Fibroblast of pulmonary artery (primary cell): ENCODE measurements around the gene SALL4.

Source experiments
- DNase-seq: peaks from one replicate; pipeline ENCODE4 v3.0.0-alpha.2; 2010; ENCODE audit warnings: low read depth
- H3K4me3 ChIP-seq: replicated peaks from 2 replicates; pipeline ENCODE4 v1.5.1; 2011; ENCODE audit warnings: low read depth, mild to moderate bottlenecking, control low read depth, low read length, moderate library complexity
- CTCF ChIP-seq: IDR thresholded peaks from 2 replicates; pipeline ENCODE4 v1.5.1; 2011; ENCODE audit warnings: mild to moderate bottlenecking, control low read depth, low read length, inconsistent platforms; ENCODE audit errors: missing control alignments

Gene SALL4

GRCh38 chr20:51812861-51813260 is 10.5 kb upstream of the SALL4 start:
- no peak for TF ChIP-seq CTCF
- no peak overlapping the region for H3K4me3 ChIP-seq
- no peak for DNase-seq

- H3K4me3 ChIP-seq = no peak overlapping the region
- no peak for DNase-seq
- no peak for TF ChIP-seq CTCF
These were observed 9.3 kb upstream of the SALL4 start for GRCh38 chr20:51811514-51812128.

GRCh38 chr20:51811042-51811355 is 8.7 kb upstream of the SALL4 start:
- peak; percentile 37 for DNase-seq
- H3K4me3 ChIP-seq = no peak overlapping the region
- TF ChIP-seq CTCF = no peak

GRCh38 chr20:51810155-51811041 is 8.1 kb upstream of the SALL4 start:
- no peak overlapping the region for H3K4me3 ChIP-seq
- no peak for TF ChIP-seq CTCF

GRCh38 chr20:51807720-51808250 is 5.5 kb upstream of the SALL4 start:
- no peak overlapping the region for H3K4me3 ChIP-seq
- DNase-seq = no peak
- TF ChIP-seq CTCF = no peak

More at GRCh38 chr20:51810155-51811041, 8.1 kb upstream of the SALL4 start:
- DNase-seq = no peak

- no peak for TF ChIP-seq CTCF
- no peak overlapping the region for H3K4me3 ChIP-seq
- no peak for DNase-seq
These were observed 2.4 kb upstream of the SALL4 start for GRCh38 chr20:51804754-51805153.
